Thymus (tissue), 11 donors: ENCODE measurements around the gene UBE2U. TPM values are rescaled to one million over a fixed set of nuclear protein-coding genes. Genes with fewer than 3 reads are reported as not detected.

Experiments
- DNase-seq, 9 donors: peaks; one replicate each; pipeline ENCODE4 v3.0.0-alpha.2; 2013; ENCODE audit warnings: low spot score in 9 of 9, low read depth in 6 of 9, missing footprints in 1 of 9
- H3K27ac ChIP-seq, 2 donors: one replicate each; pipeline ENCODE4 v1.5.1; 2013; ENCODE audit warnings: control low read depth in 1 of 2, low read depth in 1 of 2, low read length in 1 of 2, mild to moderate bottlenecking in 1 of 2, moderate library complexity in 1 of 2
- H3K27me3 ChIP-seq, 2 donors: one replicate each; pipeline ENCODE4 v1.5.1; 2013; ENCODE audit warnings: low read length in 1 of 2; ENCODE audit not compliant: control insufficient read depth in 2 of 2, insufficient read depth in 1 of 2
- H3K36me3 ChIP-seq, 2 donors: one replicate each; pipeline ENCODE4 v1.5.1; 2013; ENCODE audit warnings: low read length in 1 of 2, mild to moderate bottlenecking in 1 of 2, moderate library complexity in 1 of 2; ENCODE audit not compliant: control insufficient read depth in 2 of 2, insufficient read depth in 2 of 2
- H3K4me1 ChIP-seq, 2 donors: one replicate each; pipeline ENCODE4 v1.5.1; 2013; ENCODE audit warnings: low read length in 2 of 2; ENCODE audit not compliant: control insufficient read depth in 2 of 2, insufficient read depth in 2 of 2
- H3K4me3 ChIP-seq, 2 donors: one replicate each; pipeline ENCODE4 v1.5.1; 2013; ENCODE audit warnings: low read length in 2 of 2, control low read depth in 1 of 2, mild to moderate bottlenecking in 1 of 2
- H3K9me3 ChIP-seq, 2 donors: one replicate each; pipeline ENCODE4 v1.5.1; 2013; ENCODE audit warnings: low read length in 1 of 2, mild to moderate bottlenecking in 1 of 2; ENCODE audit not compliant: control insufficient read depth in 2 of 2, insufficient read depth in 1 of 2
- WGBS: extraction: QIAGEN DNeasy Blood & Tissue Kit; methylation state at CpG from one replicate; pipeline ENCODE4 v1.1.7; 2013; 5-methylcytosine and 5-hydroxymethylcytosine counted together
- polyA plus RNA-seq: library from polyadenylated mRNA; stranded (reverse); fragments of 200-250 nt; gene quantifications from one replicate; pipeline ENCODE4 v1.2.3, GENCODE V29; 2013
- total RNA-seq: library from RNA; stranded (reverse); fragments of 120-200 nt; gene quantifications from one replicate; pipeline ENCODE4 v1.2.4, GENCODE V29; 2013
- donor health status: healthy.

Gene UBE2U
- total and polyA plus RNA-seq, 2 donors = not detected

- Histone ChIP-seq H3K9me3 (no peaks in the 10 kb centered on the region), H3K27me3 (no peaks in the 10 kb centered on the region), H3K27ac (no peak overlapping the region), H3K36me3 (no peaks in the 10 kb centered on the region), H3K4me1 (no peaks in the 10 kb centered on the region), H3K4me3 (no peak overlapping the region)
- no peak for DNase-seq
- 64% methylated on average over 1 of the region's 1 CpG for WGBS
Measured at GRCh38 chr1:64290420-64290819, 87.0 kb downstream of the UBE2U start.

DNA sequence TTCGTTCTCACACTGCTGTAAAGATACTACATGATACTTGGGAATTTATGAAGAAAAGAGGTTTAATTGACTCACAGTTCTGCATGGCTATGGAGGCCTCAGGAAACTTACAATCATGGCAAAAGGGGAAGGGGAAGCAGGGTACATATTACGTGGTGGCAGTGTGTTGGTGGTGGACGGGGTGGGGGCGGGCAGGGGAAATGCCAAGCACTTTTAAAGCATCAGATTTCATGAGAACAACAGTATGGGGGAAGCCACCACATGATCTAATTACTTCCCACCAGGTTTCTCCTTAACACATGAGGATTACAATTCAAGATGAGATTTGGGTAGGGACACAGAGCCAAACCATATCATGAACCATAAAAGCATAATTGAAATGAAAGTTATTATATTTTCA, 88.5 kb downstream of the UBE2U start:
- H3K27me3 ChIP-seq = no peaks in the 10 kb centered on the region
- no peaks in the 10 kb centered on the region for H3K9me3 ChIP-seq
- WGBS = 83% methylated on average over 4 of the region's 4 CpGs

DNA sequence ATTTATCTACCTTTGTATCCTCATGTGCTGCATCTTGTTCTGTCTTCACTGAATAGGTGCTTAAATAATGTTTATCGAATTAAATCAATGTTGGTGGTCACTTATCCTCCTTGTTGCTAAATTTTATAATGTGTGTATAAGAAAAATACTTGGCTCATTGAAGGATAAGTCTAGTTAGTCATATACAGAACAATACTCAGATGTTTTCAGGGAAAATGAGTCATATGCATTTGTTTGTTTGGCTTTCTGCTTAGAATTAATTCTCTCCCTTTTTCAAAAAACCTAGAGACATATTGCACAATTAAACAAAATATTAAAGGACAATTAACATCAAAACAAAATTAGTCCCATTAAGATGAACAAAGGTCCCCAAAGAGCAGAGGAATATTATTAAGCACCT, 89.0 kb downstream of the UBE2U start:
- Histone ChIP-seq H3K36me3 (no peaks in the 10 kb centered on the region), H3K9me3 (no peaks in the 10 kb centered on the region), H3K27ac (no peak overlapping the region), H3K4me1 (no peaks in the 10 kb centered on the region), H3K27me3 (no peaks in the 10 kb centered on the region), H3K4me3 (no peak overlapping the region)
- WGBS = 92% methylated on average over 1 of the region's 1 CpG
- no peak for DNase-seq

More for the DNA sequence above, 88.5 kb downstream of the UBE2U start:
- H3K36me3 ChIP-seq = no peaks in the 10 kb centered on the region
- no peak overlapping the region for H3K4me3 ChIP-seq
- no peak for DNase-seq
- H3K27ac ChIP-seq = no peak overlapping the region
- H3K4me1 ChIP-seq = no peaks in the 10 kb centered on the region

DNA sequence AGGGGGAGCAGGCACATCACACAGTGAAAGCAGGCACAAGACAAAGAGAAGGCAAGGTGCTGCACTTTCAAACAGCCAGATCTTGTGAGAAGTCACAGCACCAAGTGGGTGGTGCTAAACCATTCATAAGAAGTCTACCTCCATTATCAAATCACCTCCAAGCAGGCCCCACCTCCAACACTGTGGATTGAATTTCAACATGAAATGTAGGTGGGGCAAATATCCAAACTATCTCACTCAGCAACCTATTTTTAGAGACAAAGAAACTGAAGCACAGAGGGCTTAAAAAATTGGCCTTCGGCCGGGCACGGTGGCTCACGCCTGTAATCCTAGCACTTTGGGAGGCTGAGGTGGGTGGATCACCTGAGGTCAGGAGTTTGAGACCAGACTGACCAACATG, 90.4 kb downstream of the UBE2U start:
- H3K4me3 ChIP-seq = no peak overlapping the region
- no peaks in the 10 kb centered on the region for H3K4me1 ChIP-seq
- no peaks in the 10 kb centered on the region for H3K9me3 ChIP-seq
- no peaks in the 10 kb centered on the region for H3K27me3 ChIP-seq
- DNase-seq = no peak
- WGBS = 98% methylated on average over 4 of the region's 4 CpGs
- no peak overlapping the region for H3K27ac ChIP-seq
- no peaks in the 10 kb centered on the region for H3K36me3 ChIP-seq

DNA sequence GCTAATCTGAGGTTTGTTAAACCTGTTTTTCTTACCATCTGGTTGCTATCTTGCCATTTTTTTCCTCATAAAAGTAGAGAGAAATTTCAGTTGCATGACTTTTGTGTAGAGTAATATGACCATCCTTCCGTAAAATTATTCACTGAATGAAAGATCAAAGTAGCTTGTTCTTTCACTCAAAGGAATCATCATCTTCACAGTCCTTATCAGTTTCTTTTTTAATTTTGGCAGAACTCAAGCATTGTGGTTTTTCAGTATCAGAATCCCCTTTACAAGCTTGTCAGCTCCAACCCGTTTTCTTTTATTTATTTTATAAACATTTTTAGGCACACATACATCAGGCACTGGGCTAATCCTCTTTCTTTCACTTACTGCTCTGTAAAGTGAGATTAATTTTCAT, 91.7 kb downstream of the UBE2U start:
- H3K27ac ChIP-seq = no peak overlapping the region
- no peaks in the 10 kb centered on the region for H3K4me1 ChIP-seq
- H3K9me3 ChIP-seq = no peaks in the 10 kb centered on the region
- WGBS = 87% methylated on average over 2 of the region's 2 CpGs
- H3K27me3 ChIP-seq = no peaks in the 10 kb centered on the region
- no peak for DNase-seq
- no peak overlapping the region for H3K4me3 ChIP-seq
- H3K36me3 ChIP-seq = no peaks in the 10 kb centered on the region

DNA sequence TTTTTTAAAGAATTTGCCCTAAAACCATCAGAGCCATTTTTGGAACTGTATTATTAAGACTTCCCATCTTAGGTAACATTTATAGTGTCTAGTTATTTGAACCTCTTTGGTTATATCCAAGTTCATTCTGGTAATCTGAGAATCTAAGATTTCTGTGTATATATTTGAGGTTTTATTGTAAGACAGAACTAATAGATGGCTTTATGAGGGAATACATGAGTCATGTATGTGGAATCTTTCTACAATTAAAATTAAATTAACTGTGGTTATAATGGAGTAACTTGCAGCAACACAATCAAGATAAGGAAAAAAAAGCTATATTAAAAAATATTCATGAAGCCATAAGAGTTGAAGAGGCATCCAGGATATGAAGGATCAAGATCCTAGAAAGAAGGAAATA, 92.1 kb downstream of the UBE2U start:
- no peak for DNase-seq
- H3K27me3 ChIP-seq = no peaks in the 10 kb centered on the region
- no peaks in the 10 kb centered on the region for H3K9me3 ChIP-seq
- no peak overlapping the region for H3K27ac ChIP-seq
- H3K4me1 ChIP-seq = no peaks in the 10 kb centered on the region
- H3K36me3 ChIP-seq = no peaks in the 10 kb centered on the region
- H3K4me3 ChIP-seq = no peak overlapping the region

GRCh38 chr1:64296459-64296858, 93.0 kb downstream of the UBE2U start:
- 83% methylated on average over 8 of the region's 8 CpGs for WGBS
- H3K9me3 ChIP-seq = no peaks in the 10 kb centered on the region
- no peak overlapping the region for H3K27ac ChIP-seq
- no peaks in the 10 kb centered on the region for H3K36me3 ChIP-seq
- no peak for DNase-seq
- no peaks in the 10 kb centered on the region for H3K27me3 ChIP-seq
- no peaks in the 10 kb centered on the region for H3K4me1 ChIP-seq
- H3K4me3 ChIP-seq = no peak overlapping the region

GRCh38 chr1:64302194-64302593, 98.8 kb downstream of the UBE2U start:
- Histone ChIP-seq H3K36me3 (no peaks in the 10 kb centered on the region), H3K9me3 (no peaks in the 10 kb centered on the region), H3K27ac (no peak overlapping the region), H3K27me3 (no peaks in the 10 kb centered on the region), H3K4me1 (no peaks in the 10 kb centered on the region), H3K4me3 (no peak overlapping the region)
- DNase-seq = no peak
- 96% methylated on average over 3 of the region's 3 CpGs for WGBS

- DNase-seq = no peak
- Histone ChIP-seq H3K9me3 (no peaks in the 10 kb centered on the region), H3K4me3 (no peak overlapping the region), H3K27me3 (no peaks in the 10 kb centered on the region), H3K4me1 (no peaks in the 10 kb centered on the region), H3K36me3 (no peaks in the 10 kb centered on the region), H3K27ac (no peak overlapping the region)
- 95% methylated on average over 2 of the region's 2 CpGs for WGBS
Measured at GRCh38 chr1:64302971-64303370, 99.5 kb downstream of the UBE2U start.

GRCh38 chr1:64304823-64305222, 101.4 kb downstream of the UBE2U start:
- H3K36me3 ChIP-seq = no peaks in the 10 kb centered on the region
- no peak overlapping the region for H3K27ac ChIP-seq
- H3K4me1 ChIP-seq = no peaks in the 10 kb centered on the region
- H3K27me3 ChIP-seq = no peaks in the 10 kb centered on the region
- no peak for DNase-seq
- H3K9me3 ChIP-seq = no peaks in the 10 kb centered on the region
- H3K4me3 ChIP-seq = no peak overlapping the region
